Stomach (tissue), 9 donors: Measurements from ENCODE around the gene BRI3. TPM values are rescaled to one million over a fixed set of nuclear protein-coding genes. Genes with fewer than 3 reads are reported as not detected.

ENCODE experiments used
- DNase-seq, 2 donors: peaks; one replicate each; pipeline versions ENCODE4 v3.0.0 to v3.0.0-alpha.2; 2013 to 2019
- H3K27ac ChIP-seq, 5 donors: fragments of 200-600 bp in 4 of 5; sonication (generic) in 4 of 5; one replicate each; pipeline ENCODE4 v1.5.1; 2013 to 2019; ENCODE audit warnings: mild to moderate bottlenecking in 1 of 5, moderate library complexity in 1 of 5
- H3K27me3 ChIP-seq, 3 donors: fragments of 200-600 bp; sonication (generic); one replicate each; pipeline ENCODE4 v1.5.1; 2017 to 2019; ENCODE audit warnings: mixed run types in 1 of 3
- H3K36me3 ChIP-seq, 4 donors: fragments of 200-600 bp; sonication (generic); 1 replicate in 3 of 4; 2 replicates in 1 of 4; pipeline ENCODE4 v1.5.1; 2016 to 2019
- H3K4me1 ChIP-seq, 4 donors: fragments of 200-600 bp; sonication (generic); one replicate each; pipeline ENCODE4 v1.5.1; 2016 to 2019
- H3K4me3 ChIP-seq, 4 donors: fragments of 200-600 bp; sonication (generic) in 3 of 4; one replicate each; pipeline ENCODE4 v1.5.1; 2016 to 2019; ENCODE audit warnings: mild to moderate bottlenecking in 1 of 4
- H3K9me3 ChIP-seq, 4 donors: fragments of 200-600 bp; sonication (generic); one replicate each; pipeline ENCODE4 v1.5.1; 2016 to 2019
- CTCF ChIP-seq, 7 experiments: fragments of 450-650 bp in 4 of 7; fragments of 200-600 bp in 3 of 7; sonication (generic) in 3 of 7; IDR thresholded peaks; one replicate each; pipeline ENCODE4 v1.5.1; 2016 to 2019; ENCODE audit warnings: antibody characterized with exemption in 7 of 7, control low read depth in 2 of 7, mild to moderate bottlenecking in 1 of 7
- EP300 ChIP-seq: sonication (generic); formaldehyde crosslinking; IDR thresholded peaks from one replicate; pipeline ENCODE4 v1.6.1; 2017; ENCODE audit warnings: antibody characterized with exemption
- POLR2A ChIP-seq, 4 donors: fragments of 450-650 bp; IDR thresholded peaks; one replicate each; pipeline ENCODE4 v1.6.1; 2016; ENCODE audit warnings: antibody characterized with exemption in 4 of 4, control low read depth in 2 of 4, mild to moderate bottlenecking in 1 of 4, moderate library complexity in 1 of 4
- POLR2AphosphoS5 ChIP-seq, 3 donors: sonication (generic); formaldehyde crosslinking; IDR thresholded peaks; one replicate each; pipeline ENCODE4 v1.6.1; 2016; ENCODE audit warnings: antibody characterized with exemption in 3 of 3
- WGBS, 5 donors: extraction: QIAGEN DNeasy Blood & Tissue Kit in 3 of 5; methylation state at CpG; one replicate each; pipeline versions ENCODE4 v1.1.5 to v1.1.7; 2013 to 2018; 5-methylcytosine and 5-hydroxymethylcytosine counted together
- intact Hi-C: fragments of 100-400 bp; cut with DNase I; formaldehyde crosslinking; loops from one replicate; pipeline ENCODE4 v1.15.1; 2023; ENCODE audit warnings: low total_unique reads
- polyA plus RNA-seq, 3 donors: library from polyadenylated mRNA; stranded (reverse); fragments of 200-250 nt; gene quantifications; one replicate each; pipeline ENCODE4 v1.2.3, GENCODE V29; 2013
- total RNA-seq, 5 donors: library from RNA; depleted of rRNA; stranded (reverse); fragments of >200 nt; gene quantifications; one replicate each; pipeline versions ENCODE4 v1.1.0 to v1.2.3, GENCODE V29; 2014 to 2016
- donor health status: healthy with polysubstance abuse.
- donor health status: Bipolar disorder and iron deficiency.
- donor health status: healthy.

Gene BRI3
- total and polyA plus RNA-seq, 8 donors, result 25.9 to 411 (median 92.8) TPM; not detected in 1

GRCh38 chr7:98233219-98234070, 48.0 kb upstream of the BRI3 start:
- Histone ChIP-seq H3K4me3 (no peak overlapping the region), H3K27ac (no peak overlapping the region), H3K4me1 (no peaks in the 10 kb centered on the region), H3K9me3 (no peaks in the 10 kb centered on the region), H3K36me3 (peaks cover 12 to 96% (median 86%) of the 10 kb centered on the region in 4 donors), H3K27me3 (no peaks in the 10 kb centered on the region)
- no peak for DNase-seq
- 90 to 95% (median 92%) methylated on average over 18 to 32 of the region's 32 CpGs for WGBS, 5 donors
- TF ChIP-seq POLR2AphosphoS5 (IDR thresholded peaks at IDR 0.05), result no peak
- no peak for TF ChIP-seq POLR2A (IDR thresholded peaks at IDR 0.05)
- TF ChIP-seq CTCF (IDR thresholded peaks at IDR 0.05), result no peak
- no peak for TF ChIP-seq EP300
- intact Hi-C loops, result no loop called here

- no peak overlapping the region for H3K27ac ChIP-seq
- H3K36me3 ChIP-seq, result peaks cover 11 to 96% (median 86%) of the 10 kb centered on the region in 4 donors
- no peaks in the 10 kb centered on the region for H3K27me3 ChIP-seq
- no peak overlapping the region for H3K4me3 ChIP-seq
- TF ChIP-seq POLR2A (IDR thresholded peaks at IDR 0.05), result no peak
- TF ChIP-seq EP300, result no peak
- no peak for TF ChIP-seq POLR2AphosphoS5 (IDR thresholded peaks at IDR 0.05)
- no peak for TF ChIP-seq CTCF (IDR thresholded peaks at IDR 0.05)
- no peaks in the 10 kb centered on the region for H3K9me3 ChIP-seq
- intact Hi-C loops, result no loop called here
- 94 to 97% (median 95%) methylated on average over 10 of the region's 10 CpGs for WGBS, 5 donors
- no peaks in the 10 kb centered on the region for H3K4me1 ChIP-seq
- no peak for DNase-seq
Observed at GRCh38 chr7:98234429-98235147, 46.9 kb upstream of the BRI3 start.

GRCh38 chr7:98235901-98236300, 45.6 kb upstream of the BRI3 start:
- Histone ChIP-seq H3K4me3 (no peak overlapping the region), H3K4me1 (no peaks in the 10 kb centered on the region), H3K27me3 (no peaks in the 10 kb centered on the region), H3K36me3 (peaks cover 9 to 96% (median 87%) of the 10 kb centered on the region in 4 donors), H3K27ac (no peak overlapping the region), H3K9me3 (no peaks in the 10 kb centered on the region)
- TF ChIP-seq POLR2AphosphoS5 (IDR thresholded peaks at IDR 0.05) (no peak), CTCF (IDR thresholded peaks at IDR 0.05) (no peak), POLR2A (IDR thresholded peaks at IDR 0.05) (no peak), EP300 (no peak)
- intact Hi-C loops, result no loop called here
- 93 to 95% (median 94%) methylated on average over 8 to 11 of the region's 11 CpGs for WGBS, 5 donors
- no peak for DNase-seq

- H3K36me3 ChIP-seq, result peaks cover 9 to 98% (median 84%) of the 10 kb centered on the region in 4 donors
- no peaks in the 10 kb centered on the region for H3K4me1 ChIP-seq
- intact Hi-C loops, result no loop called here
- WGBS, 5 donors, result 89 to 94% (median 93%) methylated on average over 21 to 25 of the region's 25 CpGs
- no peak for DNase-seq
- H3K9me3 ChIP-seq, result no peaks in the 10 kb centered on the region
- H3K4me3 ChIP-seq, result no peak overlapping the region
- no peak for TF ChIP-seq EP300
- H3K27me3 ChIP-seq, result no peaks in the 10 kb centered on the region
- no peak overlapping the region for H3K27ac ChIP-seq
Observed at GRCh38 chr7:98236355-98237185, 44.9 kb upstream of the BRI3 start.
